ENCODE measurements around the gene MICALL2. TPM values are rescaled to one million over a fixed set of nuclear protein-coding genes. Genes with fewer than 3 reads are reported as not detected.

Gene MICALL2
- total RNA-seq, 1 donor from 2014 or later: 2.2 TPM

DNA sequence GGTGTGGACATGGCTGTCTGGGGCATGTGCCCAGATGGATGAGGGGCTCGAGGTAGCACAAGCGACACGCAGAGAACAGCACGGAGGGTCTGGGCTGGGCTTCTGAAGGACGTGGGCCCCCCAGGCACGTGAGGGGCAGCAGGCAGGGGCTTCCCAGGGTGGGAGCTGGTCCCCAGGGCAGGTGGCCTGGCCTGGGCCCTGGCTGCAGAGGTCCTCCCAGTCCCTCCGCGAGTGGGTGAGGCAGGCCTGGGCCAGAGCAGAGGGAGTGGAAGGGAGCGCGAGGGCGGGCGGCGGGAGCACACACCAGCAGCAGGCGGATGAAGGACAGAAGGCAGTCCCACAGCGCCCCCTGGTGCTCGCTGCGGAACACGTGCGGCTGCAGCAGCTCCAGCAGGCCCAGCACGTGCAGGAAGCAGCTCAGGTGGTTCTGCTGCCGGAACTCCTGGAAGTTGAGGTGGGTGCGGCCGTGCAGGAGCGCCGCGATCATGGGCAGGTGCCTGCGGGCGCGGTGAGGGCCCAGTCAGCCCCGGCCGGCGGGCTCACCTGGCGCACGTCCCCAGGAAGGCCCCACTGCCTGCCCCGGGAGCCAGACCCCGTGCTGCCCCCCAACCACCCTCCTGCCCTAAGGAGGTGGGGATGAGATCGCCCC, 14.7 kb upstream of the MICALL2 start:
- peak; percentile 71 for DNase-seq (ENCODE audit: low spot score)
- Mint-ChIP-seq H3K4me1 (ENCODE audit: low read depth) (no peaks in the 10 kb centered on the region), H3K9me3 (no peaks in the 10 kb centered on the region), H3K36me3 (ENCODE audit: low read depth) (peaks cover 4% of the 10 kb centered on the region), H3K4me3 (no peak overlapping the region), H3K27ac (no peak overlapping the region), H3K27me3 (ENCODE audit: insufficient read depth) (no peaks in the 10 kb centered on the region)
- intact Hi-C loops (cut with micrococcal nuclease): loop anchor here (1.0 kb wide), 2 partner anchors 15 to 30 kb away; partner anchors contain the start of genes INTS1 and MICALL2

- Mint-ChIP-seq H3K4me3 (no peak overlapping the region), H3K27ac (no peak overlapping the region), H3K27me3 (ENCODE audit: insufficient read depth) (no peaks in the 10 kb centered on the region), H3K9me3 (no peaks in the 10 kb centered on the region), H3K4me1 (ENCODE audit: low read depth) (no peaks in the 10 kb centered on the region), H3K36me3 (ENCODE audit: low read depth) (peaks cover 4% of the 10 kb centered on the region)
- intact Hi-C loops (cut with micrococcal nuclease): no loop called here
- no peak for DNase-seq (ENCODE audit: low spot score)
Measured at GRCh38 chr7:1470901-1471300, 11.6 kb upstream of the MICALL2 start.

DNA sequence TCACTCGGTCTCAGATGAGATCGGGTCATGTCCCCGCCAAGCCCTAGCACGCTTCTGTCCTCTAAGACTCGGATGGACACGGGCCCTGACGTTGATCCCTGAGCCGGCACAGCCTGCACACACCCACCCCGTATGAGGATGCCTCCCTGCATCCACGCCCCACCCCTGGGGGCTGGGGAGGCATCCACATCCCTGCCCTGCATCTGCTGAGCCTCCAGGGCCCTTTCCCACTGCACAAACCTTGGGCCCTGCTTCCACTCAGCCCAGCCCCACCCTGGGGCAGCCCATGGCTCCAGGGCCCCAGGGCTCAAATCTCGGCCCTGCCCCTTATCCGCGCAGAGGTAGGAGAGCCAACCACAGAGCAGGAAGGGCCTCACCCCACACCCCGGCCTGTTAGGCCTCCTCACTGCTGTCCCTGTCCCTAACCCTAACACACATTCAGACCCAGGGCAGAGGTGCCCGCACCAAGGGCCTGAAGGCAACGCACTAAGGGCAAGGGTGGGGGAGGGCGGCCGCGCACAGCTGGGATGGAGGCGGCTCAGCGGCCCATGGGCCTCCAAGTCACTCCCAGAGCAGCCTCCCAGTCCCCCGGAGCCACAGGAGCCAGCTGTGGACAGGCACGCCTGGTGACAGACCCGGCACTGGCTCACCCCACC, 9.5 kb upstream of the MICALL2 start:
- Mint-ChIP-seq H3K27me3 (ENCODE audit: insufficient read depth) (no peaks in the 10 kb centered on the region), H3K27ac (no peak overlapping the region), H3K9me3 (no peaks in the 10 kb centered on the region), H3K4me1 (ENCODE audit: low read depth) (no peaks in the 10 kb centered on the region), H3K4me3 (no peak overlapping the region), H3K36me3 (ENCODE audit: low read depth) (peaks cover 2% of the 10 kb centered on the region)
- DNase-seq (ENCODE audit: low spot score): no peak
- intact Hi-C loops (cut with micrococcal nuclease): no loop called here

DNA sequence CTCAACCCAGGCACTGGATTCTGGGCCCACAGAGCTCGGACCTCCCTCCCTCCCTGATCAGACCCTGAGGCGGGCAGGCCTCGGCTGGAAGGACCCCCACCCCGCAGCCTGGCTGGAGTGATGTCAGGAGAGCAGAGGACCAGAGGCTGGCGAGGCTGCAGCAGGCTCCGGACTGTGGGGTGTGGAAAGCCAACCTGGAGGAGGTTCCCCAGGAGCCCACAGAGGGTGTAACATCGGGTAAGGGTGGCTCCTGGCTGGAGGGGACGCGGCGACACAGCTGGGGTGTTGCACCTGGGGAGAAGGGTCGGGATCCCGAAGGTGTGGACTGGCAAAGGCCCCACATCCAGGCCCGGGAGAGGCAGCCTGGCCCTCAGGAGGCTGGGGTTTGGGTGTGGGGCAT, 8.9 kb upstream of the MICALL2 start:
- intact Hi-C loops (cut with micrococcal nuclease): no loop called here
- Mint-ChIP-seq H3K9me3 (no peaks in the 10 kb centered on the region), H3K36me3 (ENCODE audit: low read depth) (peaks cover 2% of the 10 kb centered on the region), H3K27me3 (ENCODE audit: insufficient read depth) (no peaks in the 10 kb centered on the region), H3K4me3 (no peak overlapping the region), H3K4me1 (ENCODE audit: low read depth) (no peaks in the 10 kb centered on the region), H3K27ac (no peak overlapping the region)
- DNase-seq (ENCODE audit: low spot score): no peak

DNA sequence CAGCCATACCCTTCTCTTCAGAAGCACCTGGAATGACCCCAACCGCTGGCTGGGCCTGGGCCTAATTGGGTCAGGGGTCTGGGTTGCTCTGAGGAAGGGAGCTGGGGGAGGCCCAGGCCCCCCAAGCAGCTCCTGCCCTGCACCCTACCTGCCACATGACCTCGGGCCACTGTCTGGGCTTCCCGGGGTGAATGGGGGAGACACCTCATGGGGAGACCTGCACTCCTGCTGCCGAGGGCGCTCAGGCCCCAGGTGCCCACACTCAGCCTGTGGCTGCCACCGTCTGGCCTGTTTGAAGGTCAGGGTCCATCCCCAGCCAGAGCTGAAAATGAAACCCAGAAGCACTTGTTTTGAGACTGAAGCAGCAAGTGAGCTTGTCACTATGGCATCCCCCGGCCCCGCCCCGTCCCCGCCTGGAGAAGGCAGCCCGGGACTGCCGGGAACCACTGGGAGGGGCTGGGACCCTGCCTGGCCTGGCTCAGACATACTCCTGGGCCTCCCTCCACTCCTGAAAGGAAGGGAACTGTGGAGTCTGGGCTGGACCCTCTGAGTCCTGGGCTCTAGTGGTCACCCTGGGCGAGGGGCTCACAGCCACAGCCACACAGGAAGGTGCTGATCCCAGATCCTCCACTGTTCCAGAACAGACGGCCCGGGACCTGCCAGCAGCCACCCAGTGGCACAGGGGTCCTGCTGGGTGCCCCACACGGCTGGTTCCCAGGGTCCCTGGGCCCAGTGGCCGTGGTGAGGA, 7.4 kb upstream of the MICALL2 start:
- H3K27ac Mint-ChIP-seq: no peak overlapping the region
- intact Hi-C loops (cut with micrococcal nuclease): no loop called here

GRCh38 chr7:1464694-1465093, 5.4 kb upstream of the MICALL2 start:
- Mint-ChIP-seq H3K36me3 (ENCODE audit: low read depth) (no peaks in the 10 kb centered on the region), H3K4me1 (ENCODE audit: low read depth) (no peaks in the 10 kb centered on the region), H3K27ac (no peak overlapping the region), H3K27me3 (ENCODE audit: insufficient read depth) (no peaks in the 10 kb centered on the region), H3K9me3 (no peaks in the 10 kb centered on the region), H3K4me3 (no peak overlapping the region)
- intact Hi-C loops (cut with micrococcal nuclease): no loop called here
- no peak for DNase-seq (ENCODE audit: low spot score)

More for the DNA sequence above, 7.4 kb upstream of the MICALL2 start:
- Mint-ChIP-seq H3K4me3 (no peak overlapping the region), H3K27me3 (ENCODE audit: insufficient read depth) (no peaks in the 10 kb centered on the region), H3K4me1 (ENCODE audit: low read depth) (no peaks in the 10 kb centered on the region), H3K36me3 (ENCODE audit: low read depth) (no peaks in the 10 kb centered on the region), H3K9me3 (no peaks in the 10 kb centered on the region)
- no peak for DNase-seq (ENCODE audit: low spot score)

GRCh38 chr7:1463676-1464223, 4.5 kb upstream of the MICALL2 start:
- H3K4me1 Mint-ChIP-seq (ENCODE audit: low read depth): no peaks in the 10 kb centered on the region
- H3K4me3 Mint-ChIP-seq: no peak overlapping the region
- no peak for DNase-seq (ENCODE audit: low spot score)
- no peaks in the 10 kb centered on the region for H3K27me3 Mint-ChIP-seq (ENCODE audit: insufficient read depth)
- intact Hi-C loops (cut with micrococcal nuclease): no loop called here
- H3K36me3 Mint-ChIP-seq (ENCODE audit: low read depth): no peaks in the 10 kb centered on the region
- no peak overlapping the region for H3K27ac Mint-ChIP-seq
- H3K9me3 Mint-ChIP-seq: no peaks in the 10 kb centered on the region

DNA sequence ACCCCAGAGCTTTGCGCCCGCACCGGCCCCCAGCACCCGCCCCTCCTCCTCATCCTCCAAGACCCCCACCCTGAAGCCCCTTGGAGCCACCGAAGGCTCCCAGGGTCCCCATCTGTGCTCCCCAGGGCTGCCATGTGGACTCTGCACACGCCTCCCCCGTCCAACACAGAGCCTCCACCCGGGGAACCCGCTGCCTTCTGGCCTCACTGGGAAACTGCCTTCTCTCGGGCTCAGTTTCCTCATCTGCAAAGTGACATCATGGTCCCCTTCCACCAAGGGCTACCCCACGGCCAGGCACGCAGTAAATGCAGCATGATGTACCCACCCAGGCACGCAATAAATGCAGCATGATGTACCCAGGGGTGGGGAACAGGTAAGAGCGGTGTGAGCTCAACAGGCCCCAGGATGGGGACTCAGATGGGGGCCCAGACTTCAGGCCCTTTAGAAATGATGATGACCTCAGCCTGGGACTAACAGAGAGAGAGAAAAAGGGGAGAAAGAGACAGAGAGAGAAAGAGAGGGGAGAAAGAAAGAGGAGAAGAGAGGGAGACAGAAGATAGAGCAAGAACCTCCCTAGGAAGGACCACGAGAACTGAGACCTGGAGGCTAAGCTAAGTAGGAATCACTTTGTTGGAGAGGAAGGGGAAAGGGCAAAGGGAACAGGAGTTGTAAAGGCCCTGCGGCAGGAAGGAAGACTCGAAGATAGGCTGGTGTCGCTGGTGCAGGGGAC, 2.5 kb upstream of the MICALL2 start:
- Mint-ChIP-seq H3K4me3 (no peak overlapping the region), H3K9me3 (no peaks in the 10 kb centered on the region), H3K4me1 (ENCODE audit: low read depth) (no peaks in the 10 kb centered on the region), H3K27ac (no peak overlapping the region), H3K36me3 (ENCODE audit: low read depth) (no peaks in the 10 kb centered on the region), H3K27me3 (ENCODE audit: insufficient read depth) (peaks cover 4% of the 10 kb centered on the region)
- intact Hi-C loops (cut with micrococcal nuclease): no loop called here
- DNase-seq (ENCODE audit: low spot score): no peak

DNA sequence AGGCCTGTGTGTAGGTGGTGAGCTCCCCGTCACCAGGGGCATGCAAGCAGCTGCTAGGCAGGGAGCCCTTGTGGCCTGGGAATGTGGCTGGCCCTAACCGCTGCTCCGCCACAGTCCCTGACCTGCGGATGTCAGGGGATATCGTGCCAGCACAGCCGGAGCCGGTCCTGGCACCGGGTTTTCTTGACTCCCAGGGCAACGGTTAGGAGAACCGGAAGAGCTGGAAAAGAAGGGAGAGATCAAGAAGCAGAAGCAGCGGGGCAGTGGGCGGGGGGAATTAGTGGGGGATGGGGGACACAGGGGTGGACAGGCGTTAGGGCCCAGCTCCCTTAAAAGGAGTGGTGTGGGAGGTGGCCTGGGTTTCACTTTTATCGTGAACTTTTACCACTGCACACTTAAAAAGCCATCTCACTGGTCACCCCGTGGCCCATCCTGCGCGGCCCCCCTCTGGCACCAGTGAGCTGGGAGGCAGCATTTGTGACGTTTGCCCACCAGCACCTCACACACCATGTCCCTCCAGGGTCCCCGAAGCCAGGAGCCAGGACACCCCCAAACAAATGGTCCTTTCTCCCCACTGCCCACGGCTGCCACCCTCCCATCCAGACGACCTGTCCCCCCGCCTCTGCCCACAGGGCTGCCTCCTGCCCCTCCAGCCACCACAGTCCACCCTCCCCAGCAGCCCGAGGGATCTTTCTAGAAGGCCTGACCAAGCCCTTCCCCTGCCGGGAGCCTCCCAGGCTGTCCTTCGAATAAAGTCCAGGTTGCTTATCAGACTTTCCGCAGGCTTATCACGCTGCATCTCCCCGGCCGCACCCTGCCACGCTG, 1.8 kb upstream of the MICALL2 start:
- H3K36me3 Mint-ChIP-seq (ENCODE audit: low read depth): no peaks in the 10 kb centered on the region
- peak overlapping the region; percentile 22 for H3K4me3 Mint-ChIP-seq
- no peaks in the 10 kb centered on the region for H3K4me1 Mint-ChIP-seq (ENCODE audit: low read depth)
- intact Hi-C loops (cut with micrococcal nuclease): no loop called here
- H3K9me3 Mint-ChIP-seq: no peaks in the 10 kb centered on the region
- no peak overlapping the region for H3K27ac Mint-ChIP-seq
- H3K27me3 Mint-ChIP-seq (ENCODE audit: insufficient read depth): peaks cover 4% of the 10 kb centered on the region
- no peak for DNase-seq (ENCODE audit: low spot score)

GRCh38 chr7:1459920-1460820, 900 bp upstream of the MICALL2 start:
- intact Hi-C loops (cut with micrococcal nuclease): loop anchor here (1.0 to 5.0 kb wide), 9 partner anchors 14 to 894 kb away; partner anchors contain the start of genes EIF3B, GET4 and INTS1
- Mint-ChIP-seq H3K4me3 (peak overlapping the region; percentile 61), H3K27me3 (ENCODE audit: insufficient read depth) (peaks cover 4% of the 10 kb centered on the region), H3K27ac (no peak overlapping the region), H3K4me1 (ENCODE audit: low read depth) (no peaks in the 10 kb centered on the region), H3K9me3 (no peaks in the 10 kb centered on the region), H3K36me3 (ENCODE audit: low read depth) (no peaks in the 10 kb centered on the region)
- DNase-seq (ENCODE audit: low spot score): no peak

GRCh38 chr7:1459512-1459892, 232 bp upstream of the MICALL2 start:
- DNase-seq (ENCODE audit: low spot score): peak; percentile 96
- H3K9me3 Mint-ChIP-seq: no peaks in the 10 kb centered on the region
- intact Hi-C loops (cut with micrococcal nuclease): loop anchor here (1.0 to 5.0 kb wide), 9 partner anchors 15 to 895 kb away; partner anchors contain the start of genes EIF3B, GET4 and INTS1
- no peaks in the 10 kb centered on the region for H3K4me1 Mint-ChIP-seq (ENCODE audit: low read depth)
- peak overlapping the region; percentile 72 for H3K4me3 Mint-ChIP-seq
- no peak overlapping the region for H3K27ac Mint-ChIP-seq
- no peaks in the 10 kb centered on the region for H3K36me3 Mint-ChIP-seq (ENCODE audit: low read depth)
- H3K27me3 Mint-ChIP-seq (ENCODE audit: insufficient read depth): peaks cover 4% of the 10 kb centered on the region
